ENCODE data around the gene COQ2. TPM values are rescaled to one million over a fixed set of nuclear protein-coding genes. Genes with fewer than 3 reads are reported as not detected.
A peak's percentile ranks its signal among the peaks of the same experiment; 100 is the strongest.

COQ2 gene
- total RNA-seq, 3 donors from 2014 or later, result 12.5 to 21.6 (median 18.1) TPM

GRCh38 chr4:83232082-83232481 is 52.5 kb downstream of the COQ2 start:
- DNase-seq (no peak), ATAC-seq (no peak)
- H3K4me3 ChIP-seq, result no peak overlapping the region
- H3K36me3 ChIP-seq (ENCODE audit: low read depth), result no peaks in the 10 kb centered on the region
- H3K4me1 ChIP-seq (ENCODE audit: low read depth), result peaks cover 5% of the 10 kb centered on the region
- H3K9me3 ChIP-seq, result no peaks in the 10 kb centered on the region
- intact Hi-C loops (cut with DNase I, micrococcal nuclease), result no loop called here
- TF ChIP-seq CTCF (IDR thresholded peaks at IDR 0.05), result no peak

GRCh38 chr4:83231620-83232076 is 53.0 kb downstream of the COQ2 start:
- Histone ChIP-seq H3K4me3 (no peak overlapping the region), H3K4me1 (ENCODE audit: low read depth) (peaks cover 5% of the 10 kb centered on the region), H3K36me3 (ENCODE audit: low read depth) (no peaks in the 10 kb centered on the region), H3K9me3 (no peaks in the 10 kb centered on the region)
- ATAC-seq (peak; percentile 80), DNase-seq (no peak)
- intact Hi-C loops (cut with DNase I, micrococcal nuclease), result no loop called here
- no peak for TF ChIP-seq CTCF (IDR thresholded peaks at IDR 0.05)

- ATAC-seq (no peak), DNase-seq (no peak)
- TF ChIP-seq CTCF (IDR thresholded peaks at IDR 0.05), result no peak
- H3K9me3 ChIP-seq, result no peaks in the 10 kb centered on the region
- intact Hi-C loops (cut with DNase I, micrococcal nuclease), result no loop called here
- H3K4me1 ChIP-seq (ENCODE audit: low read depth), result peaks cover 1% of the 10 kb centered on the region
- H3K36me3 ChIP-seq (ENCODE audit: low read depth), result no peaks in the 10 kb centered on the region
- no peak overlapping the region for H3K4me3 ChIP-seq
Measured at GRCh38 chr4:83230928-83231327, 53.7 kb downstream of the COQ2 start.

GRCh38 chr4:83229791-83230190 is 54.8 kb downstream of the COQ2 start:
- H3K4me1 ChIP-seq (ENCODE audit: low read depth), result peaks cover 6% of the 10 kb centered on the region
- no peaks in the 10 kb centered on the region for H3K36me3 ChIP-seq (ENCODE audit: low read depth)
- intact Hi-C loops (cut with DNase I, micrococcal nuclease), result no loop called here
- H3K9me3 ChIP-seq, result no peaks in the 10 kb centered on the region
- no peak for ATAC-seq
- DNase-seq, result no peak
- H3K4me3 ChIP-seq, result no peak overlapping the region
- no peak for TF ChIP-seq CTCF (IDR thresholded peaks at IDR 0.05)

GRCh38 chr4:83228231-83228630 is 56.4 kb downstream of the COQ2 start:
- no peaks in the 10 kb centered on the region for H3K36me3 ChIP-seq (ENCODE audit: low read depth)
- intact Hi-C loops (cut with DNase I, micrococcal nuclease), result no loop called here
- no peak overlapping the region for H3K4me3 ChIP-seq
- TF ChIP-seq CTCF (IDR thresholded peaks at IDR 0.05), result no peak
- DNase-seq, result no peak
- no peaks in the 10 kb centered on the region for H3K9me3 ChIP-seq
- H3K4me1 ChIP-seq (ENCODE audit: low read depth), result peaks cover 9% of the 10 kb centered on the region
- no peak for ATAC-seq
